ENCODE results near the gene CERKL. TPM values are rescaled to one million over a fixed set of nuclear protein-coding genes. Genes with fewer than 3 reads are reported as not detected.

Gene CERKL
- total RNA-seq, 1 experiment from 2014 or later, result not detected

DNA sequence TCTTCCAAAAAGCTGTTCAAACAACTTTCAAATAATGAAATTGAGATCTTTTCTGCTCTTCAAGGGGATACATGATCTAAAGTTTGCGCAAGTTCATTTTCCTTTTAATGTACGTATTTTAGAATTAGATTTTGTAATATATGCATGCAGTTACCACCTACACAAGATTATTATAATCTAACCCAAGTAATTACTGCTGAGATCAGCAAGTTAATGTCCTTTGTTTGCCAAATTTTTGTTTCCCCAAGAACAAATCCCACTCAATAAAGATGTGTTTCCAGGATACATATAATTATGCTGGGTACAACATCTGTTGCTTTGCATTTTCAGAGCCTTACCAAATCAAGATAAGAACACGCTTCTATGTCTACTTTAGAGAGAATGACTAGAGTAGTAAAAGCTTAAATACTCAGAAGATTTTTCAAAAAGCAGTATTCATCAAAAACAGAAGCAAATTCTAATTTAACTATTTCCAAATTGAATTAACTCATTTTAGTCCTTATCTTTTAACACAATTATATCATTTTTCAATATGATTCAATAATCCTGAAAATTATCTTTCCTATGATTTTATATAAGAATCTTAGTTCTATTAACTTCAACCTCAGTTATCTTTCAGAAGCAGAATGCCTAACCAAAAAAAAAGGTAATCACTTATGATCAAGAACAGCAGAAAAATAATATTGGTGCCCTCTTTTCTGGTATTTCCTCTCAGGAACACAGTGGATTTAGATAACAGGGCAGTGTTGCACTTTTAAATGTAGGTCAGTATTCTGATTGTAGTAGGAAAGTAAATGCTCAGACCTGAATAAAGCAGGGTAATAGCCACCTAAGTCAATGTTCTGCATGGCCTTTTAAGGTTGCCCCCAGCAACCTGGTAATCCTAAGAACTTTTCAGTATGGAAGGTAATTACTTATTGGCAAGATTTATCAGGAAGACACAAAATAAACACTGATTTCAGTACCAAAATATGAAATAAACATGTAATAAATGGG is 28.0 kb downstream of the CERKL start:
- DNase-seq (ENCODE audit: extremely low read depth, low read depth), result no peak

DNA sequence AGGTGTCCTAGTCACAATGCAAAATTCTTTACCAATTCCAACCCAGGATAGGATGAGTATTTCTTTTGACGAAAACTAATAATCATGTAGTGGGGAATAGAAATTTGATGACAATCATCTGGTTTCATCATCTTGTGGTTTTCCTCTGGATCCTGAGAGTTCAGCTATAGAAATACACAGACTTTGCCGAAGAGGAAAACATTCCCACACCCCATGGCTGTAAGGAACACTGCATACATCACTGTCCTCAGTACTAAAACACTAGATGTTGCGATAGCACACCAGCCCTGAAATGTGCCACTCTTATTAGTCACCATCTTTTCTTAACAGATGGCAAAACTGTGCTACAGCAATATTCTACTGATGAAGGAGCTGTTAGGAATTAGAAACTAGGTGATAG is 29.4 kb downstream of the CERKL start:
- no peak for DNase-seq (ENCODE audit: extremely low read depth, low read depth)

DNA sequence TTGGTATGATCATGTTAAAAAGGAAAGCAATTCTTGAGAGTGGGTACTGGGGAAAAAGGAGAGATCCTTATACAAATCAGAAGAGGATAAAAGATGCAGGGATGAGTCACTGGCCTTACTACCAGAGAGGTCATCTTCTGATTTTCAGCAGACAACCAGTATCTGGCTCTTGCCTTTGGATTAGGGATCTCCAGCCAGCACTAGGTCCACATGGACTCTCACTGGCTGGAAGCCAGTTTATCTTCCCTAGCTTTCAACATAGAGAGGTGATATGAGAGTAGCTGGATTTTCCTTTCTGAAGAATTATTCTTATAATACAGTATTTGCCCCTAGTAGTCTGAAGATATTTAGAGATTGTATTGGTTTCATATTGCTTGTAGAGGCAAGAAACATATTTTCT is 30.2 kb downstream of the CERKL start:
- no peak for DNase-seq (ENCODE audit: extremely low read depth, low read depth)

DNA sequence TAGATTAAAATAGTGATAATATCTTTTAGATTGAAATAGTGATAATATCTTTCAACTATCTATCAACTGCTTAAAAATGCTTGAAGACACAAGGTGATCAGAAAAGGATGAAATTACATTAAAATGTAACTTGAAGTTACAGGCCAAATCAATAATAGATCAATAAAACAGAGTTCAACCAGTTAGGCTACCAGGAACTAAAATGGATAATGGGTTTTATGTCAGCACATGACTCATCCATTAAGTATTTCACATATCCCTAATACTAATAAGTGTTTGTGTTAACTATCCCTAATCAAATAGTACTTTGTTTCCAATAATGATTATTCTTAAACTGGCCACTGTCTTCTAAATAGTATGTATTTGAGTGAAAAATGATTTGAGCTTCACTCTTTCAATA is 33.7 kb downstream of the CERKL start:
- DNase-seq (ENCODE audit: extremely low read depth, low read depth), result no peak

DNA sequence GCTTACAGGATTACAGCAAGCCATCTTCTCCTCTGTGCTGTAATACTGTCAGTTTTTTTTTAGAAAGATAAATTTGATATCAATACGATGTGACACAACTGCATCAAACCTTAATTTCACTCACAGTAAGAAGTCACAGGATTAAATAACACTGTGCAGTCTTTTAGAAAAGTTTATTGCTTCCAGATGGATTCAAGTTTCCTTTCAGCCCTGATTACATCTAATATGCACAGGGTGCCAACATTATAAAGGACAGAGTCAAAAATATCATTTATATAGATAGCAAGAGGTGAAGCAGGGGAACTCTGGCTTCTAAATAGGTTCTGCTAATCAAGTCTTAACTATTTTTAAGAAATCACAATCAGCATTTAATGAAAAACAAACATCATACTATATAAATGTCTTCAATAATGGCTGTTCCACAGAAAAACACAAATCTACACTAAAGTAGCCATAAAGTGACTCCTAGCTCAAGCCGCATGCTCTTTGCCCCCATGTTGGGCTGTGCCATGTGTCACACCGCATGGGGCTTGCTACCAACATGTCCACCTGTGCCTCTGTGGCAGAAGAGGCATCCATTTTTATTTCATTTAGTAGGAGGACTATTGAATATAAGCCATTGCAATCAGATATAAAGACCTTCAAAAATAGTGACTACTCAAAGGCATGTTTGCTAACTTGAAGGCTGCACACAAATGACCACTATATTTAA is 35.0 kb downstream of the CERKL start:
- no peak for DNase-seq (ENCODE audit: extremely low read depth, low read depth)

DNA sequence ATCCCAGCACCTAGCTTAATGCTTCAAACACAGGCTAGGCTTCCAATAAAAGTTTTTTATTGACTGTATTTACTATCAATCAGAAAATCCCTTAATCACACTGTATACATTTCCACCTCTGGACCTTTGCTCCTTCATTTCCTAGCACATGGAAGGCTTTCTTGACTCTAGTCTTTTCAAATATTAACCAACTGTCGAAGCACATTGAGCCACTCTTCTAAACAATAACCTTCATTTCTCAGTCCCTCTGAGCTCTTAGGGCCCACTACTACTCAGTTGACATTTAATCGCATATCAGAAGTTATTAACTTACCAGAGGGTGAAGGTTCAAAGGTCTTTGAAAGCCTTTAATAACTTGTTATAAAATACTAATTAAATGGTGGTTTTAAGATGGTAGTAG is 37.4 kb downstream of the CERKL start:
- DNase-seq (ENCODE audit: extremely low read depth, low read depth), result no peak

DNA sequence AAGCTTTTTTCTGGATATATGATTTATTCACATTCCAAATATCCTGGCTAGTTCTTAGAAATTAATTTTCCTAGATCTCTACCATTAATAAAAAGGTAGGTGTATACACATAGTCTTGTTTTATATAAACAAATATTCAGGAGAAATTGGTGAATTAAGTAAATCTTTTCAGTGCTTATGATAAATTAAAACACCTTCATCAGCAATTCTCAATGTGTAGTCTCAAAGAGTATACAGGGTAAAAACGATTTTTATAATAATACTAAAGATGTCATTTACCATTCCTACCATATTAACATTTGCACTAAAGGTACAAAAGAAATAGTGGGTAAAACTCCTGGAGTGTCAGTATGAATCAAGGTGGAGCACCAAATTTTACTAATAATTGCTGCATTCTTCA is 40.2 kb downstream of the CERKL start:
- DNase-seq (ENCODE audit: extremely low read depth, low read depth), result no peak

DNA sequence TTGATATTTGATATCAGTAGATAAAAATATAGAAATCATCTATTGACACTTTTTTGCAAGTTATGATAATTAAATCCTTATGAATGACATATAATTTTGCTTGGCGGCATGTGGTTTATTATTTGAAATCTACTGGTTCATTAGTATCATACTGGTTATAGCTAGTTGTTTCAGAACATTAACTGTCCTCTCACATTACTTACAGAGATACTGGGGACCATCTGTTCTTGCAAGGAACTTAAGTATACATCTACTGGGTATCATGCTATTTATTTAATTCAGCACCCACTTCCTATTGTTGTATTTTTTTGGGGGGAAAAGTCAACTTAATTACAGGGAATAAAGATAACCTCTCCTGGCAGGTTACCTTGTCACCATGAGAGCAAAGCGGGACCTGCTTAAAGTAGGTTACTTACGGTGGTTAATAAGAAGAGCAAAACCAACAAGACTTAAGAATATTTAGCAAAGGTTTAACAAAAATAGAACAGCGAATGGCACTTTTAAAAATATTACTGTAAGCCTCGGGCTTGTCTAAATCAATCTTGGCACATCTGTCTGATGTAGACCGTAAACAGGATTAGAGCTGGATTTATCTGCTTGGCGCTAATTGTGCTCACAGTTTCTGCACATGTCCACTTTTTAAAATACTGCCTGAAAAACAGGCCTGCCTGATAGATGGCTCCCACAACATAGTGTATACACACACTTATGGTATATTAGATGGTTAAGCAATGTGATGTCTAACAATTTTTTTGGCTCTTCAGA is 41.8 kb downstream of the CERKL start:
- no peak for DNase-seq (ENCODE audit: extremely low read depth, low read depth)

DNA sequence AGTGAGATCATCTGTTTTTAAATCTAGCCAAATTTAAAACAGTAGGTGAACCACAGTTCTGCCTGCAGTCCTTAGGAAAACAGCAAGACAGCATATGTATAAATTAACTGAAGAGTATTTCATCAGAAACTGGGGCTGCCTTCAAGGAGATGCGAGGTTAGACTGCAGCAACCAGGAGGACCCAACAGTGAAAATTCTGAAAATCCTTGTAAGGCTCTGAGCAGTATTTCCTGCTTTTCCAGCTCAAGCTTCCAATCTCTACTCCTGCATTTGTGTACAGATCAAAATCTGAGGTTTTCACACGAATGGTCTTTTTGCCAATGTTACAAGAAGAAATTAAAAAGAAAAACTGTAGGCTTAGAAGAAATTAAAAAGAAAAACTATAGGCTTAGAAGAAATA is 43.7 kb downstream of the CERKL start:
- no peak for DNase-seq (ENCODE audit: extremely low read depth, low read depth)

DNA sequence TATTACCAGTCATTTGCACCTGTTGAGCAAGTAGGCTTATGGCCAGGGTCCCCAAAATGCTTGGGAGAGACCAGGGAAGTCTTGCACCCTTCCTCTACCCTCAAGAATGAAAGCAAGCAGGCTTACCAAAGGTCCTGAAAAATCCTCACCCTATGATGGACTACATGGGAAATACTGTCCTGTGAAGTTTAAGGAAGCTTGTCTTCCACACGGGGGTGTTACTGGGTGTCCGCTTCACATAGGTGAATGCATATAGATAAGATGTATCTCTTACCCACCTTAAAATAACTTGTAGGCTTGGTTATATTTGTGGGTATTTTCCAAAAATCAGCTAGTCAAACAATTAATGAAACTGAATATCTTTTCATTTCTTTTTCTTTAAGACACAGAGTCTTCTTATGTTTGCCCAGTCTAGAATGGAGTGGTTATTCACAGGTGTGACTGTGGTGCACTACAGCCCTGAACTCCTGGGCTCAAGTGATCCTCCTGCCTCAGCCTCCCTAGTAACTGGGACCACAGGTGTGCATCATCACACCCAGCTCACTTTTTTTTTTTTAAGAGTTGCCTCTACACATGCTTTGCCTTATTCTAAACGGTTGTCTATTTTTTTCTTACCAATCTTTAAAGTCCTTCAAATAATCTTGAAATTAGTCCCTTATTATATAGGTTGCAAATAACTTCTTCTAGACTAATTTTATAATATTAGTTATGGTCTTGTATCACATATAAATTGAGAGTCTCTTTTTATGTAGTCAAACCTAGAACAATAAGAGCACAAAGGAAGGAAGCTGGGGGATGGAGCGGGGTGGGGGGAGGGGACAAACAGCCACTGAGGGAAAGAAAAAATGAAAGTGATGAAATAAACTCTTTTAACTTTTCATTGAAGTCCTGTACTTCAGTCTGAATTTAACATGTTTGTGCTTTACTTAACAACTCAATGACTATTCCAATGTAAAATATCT is 49.0 kb downstream of the CERKL start:
- no peak for DNase-seq (ENCODE audit: extremely low read depth, low read depth)

DNA sequence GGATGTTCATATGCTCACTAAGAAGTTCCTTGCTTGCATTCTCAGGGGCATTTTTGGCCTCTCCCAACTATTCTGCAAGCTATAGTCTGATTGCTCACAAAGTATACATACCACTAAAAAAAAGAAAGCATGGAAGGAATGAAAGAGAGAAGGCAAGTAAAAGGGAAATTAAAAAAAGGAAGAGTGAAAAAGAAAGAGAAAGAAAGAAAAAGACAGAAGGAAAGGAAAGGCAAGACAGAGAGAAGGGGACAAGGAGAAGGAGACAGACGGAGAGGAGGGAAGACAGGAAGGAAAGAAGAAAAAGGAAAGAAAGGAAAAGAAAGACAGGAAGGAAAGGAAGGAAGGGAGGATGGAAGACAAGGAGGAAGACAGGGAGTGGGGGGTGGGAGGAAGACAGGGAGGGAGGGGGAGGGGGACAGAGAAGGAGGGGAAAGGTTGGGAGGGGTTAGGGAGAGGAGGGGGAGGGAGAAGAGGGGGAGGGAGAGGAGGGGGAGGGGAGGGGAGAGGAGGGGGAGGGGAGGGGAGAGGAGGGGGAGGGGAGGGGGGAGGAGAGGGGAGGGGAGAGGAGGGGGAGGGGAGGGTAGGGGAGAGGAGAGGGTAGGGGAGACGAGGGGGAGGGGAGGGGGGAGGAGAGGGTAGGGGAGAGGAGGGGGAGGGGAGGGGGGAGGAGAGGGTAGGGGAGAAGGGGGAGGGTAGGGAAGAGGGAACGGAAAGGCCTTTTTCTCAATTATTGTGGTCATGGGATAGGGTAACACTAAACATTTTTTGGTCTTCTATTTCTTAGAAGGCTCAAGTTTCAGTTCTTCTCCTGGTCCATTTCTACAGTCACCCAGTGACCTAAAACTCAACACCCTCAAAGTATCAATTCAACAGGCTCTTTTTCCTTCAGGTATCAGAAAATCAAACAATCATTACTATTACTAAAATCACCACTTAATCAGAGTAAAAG is 50.7 kb downstream of the CERKL start:
- DNase-seq (ENCODE audit: extremely low read depth, low read depth), result no peak

DNA sequence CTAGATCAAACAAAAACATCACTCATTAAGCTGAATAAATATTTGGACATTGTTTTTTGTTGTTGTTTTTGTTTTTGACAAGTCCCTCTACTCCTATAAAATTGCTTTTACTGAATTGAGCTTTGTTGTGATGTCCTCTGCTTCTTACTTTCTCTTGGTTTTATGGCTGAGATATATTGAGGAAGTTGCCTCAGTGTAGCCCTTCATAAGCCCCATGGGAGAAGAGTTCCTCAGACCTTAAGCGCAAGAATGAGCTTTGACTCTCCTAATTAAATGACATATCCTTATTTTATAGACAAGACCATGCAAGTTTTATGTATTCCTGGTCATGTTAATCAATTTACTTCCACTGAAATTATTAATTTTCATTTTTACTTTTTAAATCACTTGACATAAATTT is 54.9 kb downstream of the CERKL start:
- no peak for DNase-seq (ENCODE audit: extremely low read depth, low read depth)

DNA sequence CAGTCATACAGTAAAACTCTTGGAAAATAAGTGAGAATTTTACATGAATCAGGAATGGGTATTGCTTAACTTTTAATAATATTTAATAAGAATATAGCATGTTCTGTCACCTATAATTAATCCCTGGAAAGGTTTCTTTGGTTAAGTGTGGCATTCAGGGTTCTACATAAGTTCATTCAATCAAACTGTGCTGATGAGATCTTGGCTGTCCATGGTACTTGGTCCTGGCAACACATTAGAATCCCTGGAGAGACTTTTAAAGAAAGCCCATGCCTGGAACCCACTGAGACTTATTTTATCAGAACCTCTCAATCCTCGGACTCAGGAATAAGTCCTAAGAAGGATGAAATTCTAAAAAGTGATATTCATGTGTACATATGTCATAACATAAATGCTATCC is 60.3 kb downstream of the CERKL start:
- no peak for DNase-seq (ENCODE audit: extremely low read depth, low read depth)

DNA sequence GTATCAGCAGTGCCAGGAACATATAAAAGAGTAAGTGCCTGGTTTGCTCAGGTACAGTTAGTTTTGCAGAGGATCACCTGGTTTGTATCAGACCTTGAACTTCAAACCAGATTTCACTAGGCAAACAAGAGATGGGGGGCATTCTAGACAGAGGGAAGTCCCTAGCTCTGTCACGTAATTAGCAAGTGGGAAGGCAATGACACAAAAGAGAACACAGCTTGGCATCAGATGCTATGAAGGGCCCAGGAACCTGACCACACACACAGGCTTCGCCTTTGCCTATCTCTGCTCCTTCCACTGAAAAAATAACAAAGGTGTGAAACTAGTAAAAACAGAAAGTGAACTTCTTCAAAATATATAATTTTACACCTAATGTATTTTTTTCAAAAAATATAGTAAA is 62.6 kb downstream of the CERKL start:
- no peak for DNase-seq (ENCODE audit: extremely low read depth, low read depth)

DNA sequence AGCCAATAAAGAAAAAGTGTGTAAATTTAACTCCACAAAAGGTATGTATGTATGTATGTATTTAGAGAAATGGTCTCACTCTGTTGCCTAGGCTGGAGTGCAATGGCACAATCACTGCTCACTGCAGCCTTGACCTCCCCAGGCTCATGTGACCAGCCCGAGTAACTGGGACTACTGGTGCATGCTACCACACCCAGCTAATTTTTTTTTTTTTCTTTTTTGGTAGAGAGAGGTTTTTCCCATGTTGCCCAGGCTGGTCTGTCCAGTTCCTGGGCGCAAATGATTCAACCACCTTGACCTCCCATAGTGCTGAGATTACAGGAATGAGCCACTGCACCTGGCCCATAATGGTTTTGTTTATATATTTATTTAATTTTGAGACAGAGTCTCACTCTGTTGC is 67.1 kb downstream of the CERKL start:
- DNase-seq (ENCODE audit: extremely low read depth, low read depth), result no peak

DNA sequence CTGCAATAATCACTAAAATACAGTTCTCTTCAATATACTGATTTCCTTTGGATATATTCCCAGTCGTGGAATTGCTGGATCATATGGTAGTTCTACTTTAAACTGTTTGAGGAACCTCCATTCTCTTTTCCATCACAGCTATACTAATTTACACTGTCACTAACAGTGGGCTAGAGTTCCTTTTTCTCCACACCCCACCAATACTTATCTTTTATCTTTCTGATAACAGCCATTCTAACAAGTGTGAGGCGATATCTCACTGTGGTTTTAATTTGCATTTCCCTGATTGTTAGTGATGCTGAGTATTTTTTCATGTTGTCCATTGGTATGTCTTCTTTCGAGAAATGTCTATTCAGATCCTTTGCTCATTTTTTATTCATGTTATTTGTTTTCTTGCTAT is 68.4 kb downstream of the CERKL start:
- DNase-seq (ENCODE audit: extremely low read depth, low read depth), result no peak

DNA sequence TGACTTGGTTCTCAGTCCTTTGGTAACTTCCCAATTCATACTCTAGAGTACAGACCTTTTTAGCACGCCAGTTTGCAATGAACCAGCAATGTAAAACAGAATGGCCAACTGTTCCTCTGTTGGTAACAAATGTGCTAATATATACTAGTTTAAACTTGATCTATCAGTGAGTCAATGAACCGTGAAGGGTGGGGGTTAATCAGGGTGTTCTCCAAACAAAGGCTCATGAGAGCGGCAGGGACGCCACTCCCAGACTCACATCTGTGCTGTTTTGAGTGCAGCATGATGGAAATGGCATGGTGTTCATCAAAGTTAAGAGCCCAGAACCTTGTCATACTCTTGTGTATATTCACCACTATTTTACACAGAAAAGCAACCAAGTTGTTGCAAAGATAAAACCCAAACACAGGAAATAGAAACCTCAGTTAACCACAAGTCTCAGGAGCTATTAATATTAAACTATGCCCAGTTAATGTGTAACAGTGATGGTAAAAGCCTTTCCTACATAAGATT is 70.3 kb downstream of the CERKL start:
- no peak for DNase-seq (ENCODE audit: extremely low read depth, low read depth)

DNA sequence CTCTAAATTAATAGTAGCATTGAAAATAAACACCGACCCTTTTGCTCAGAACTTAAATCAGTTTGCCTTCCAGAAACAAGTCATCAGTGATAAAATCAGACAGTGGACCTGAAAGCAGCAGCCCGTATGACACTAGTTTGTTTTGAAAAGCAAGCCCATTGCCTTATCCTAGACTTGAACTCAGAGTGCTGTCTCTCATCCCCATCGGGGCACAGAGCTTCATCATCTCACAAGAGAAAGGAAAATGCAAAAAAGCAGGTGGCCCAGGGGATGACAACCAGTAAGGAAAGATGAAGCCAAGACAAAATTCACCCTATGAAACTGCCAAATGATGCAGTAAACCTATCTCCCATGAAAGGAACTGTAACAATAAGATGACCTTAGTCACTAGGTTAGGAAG is 71.2 kb downstream of the CERKL start:
- DNase-seq (ENCODE audit: extremely low read depth, low read depth), result no peak

DNA sequence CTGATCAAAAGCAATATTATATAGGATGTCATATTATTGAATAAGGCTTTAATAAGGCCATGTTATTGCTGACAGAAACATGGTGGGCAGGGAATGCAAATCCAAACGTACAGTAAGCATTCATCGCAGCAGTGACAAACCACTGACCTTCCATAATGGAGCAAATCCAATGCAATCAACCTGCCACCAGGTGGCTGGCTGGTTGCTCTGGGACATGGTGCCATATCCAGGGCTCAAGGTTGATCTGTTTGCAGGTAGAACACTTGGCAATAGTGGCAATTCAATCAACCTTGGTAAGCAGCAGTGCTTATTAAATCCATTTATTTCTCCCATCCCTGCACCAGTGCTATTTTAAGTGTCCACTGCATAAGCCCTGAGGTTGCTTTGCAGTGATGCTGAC is 75.4 kb downstream of the CERKL start:
- no peak for DNase-seq (ENCODE audit: extremely low read depth, low read depth)

Data from NCI-H460 (cell line).